Cardiac muscle cell (in vitro differentiated cells and primary cell): Measurements from ENCODE around the gene MRPS15. TPM values are rescaled to one million over a fixed set of nuclear protein-coding genes. Genes with fewer than 3 reads are reported as not detected.
"Not testable (repeated sequence)": the region's sequence is repeated elsewhere in the genome, so short reads cannot be mapped to it uniquely, and the experiment has no call there.

ENCODE experiments used
- DNase-seq, 2 donors: peaks; one replicate each; pipeline versions ENCODE4 v3.0.0 to v3.0.0-alpha.2; 2010 to 2017; ENCODE audit warnings: low read depth in 1 of 2, low spot score in 1 of 2
- H3K27ac ChIP-seq: fragments of 200-600 bp; sonication (generic); 2 replicates; pipeline ENCODE4 v1.5.1; 2016
- H3K27me3 ChIP-seq: fragments of 200-600 bp; sonication (generic); 2 replicates; pipeline ENCODE4 v1.6.0; 2016; ENCODE audit warnings: control low read depth
- H3K36me3 ChIP-seq: fragments of 200-600 bp; sonication (generic); 2 replicates; pipeline ENCODE4 v1.5.1; 2016; ENCODE audit warnings: control low read depth
- H3K4me1 ChIP-seq: fragments of 200-600 bp; sonication (generic); 2 replicates; pipeline ENCODE4 v1.8.1; 2017; ENCODE audit warnings: low read depth, mild to moderate bottlenecking, mixed run types
- H3K4me3 ChIP-seq: fragments of 200-600 bp; sonication (generic); 2 replicates; pipeline ENCODE4 v1.5.1; 2016; ENCODE audit warnings: mild to moderate bottlenecking
- H3K9me3 ChIP-seq: fragments of 200-600 bp; sonication (generic); 2 replicates; pipeline ENCODE4 v1.5.1; 2017; ENCODE audit warnings: low read depth, mild to moderate bottlenecking, control low read depth
- CTCF ChIP-seq: IDR thresholded peaks from 2 replicates; pipeline ENCODE4 v1.5.1; 2012; ENCODE audit warnings: low read depth, mild to moderate bottlenecking, low read length
- polyA plus RNA-seq: library from polyadenylated mRNA; unstranded; fragments of >200 nt; fragmentation: Nextera tagmentation; extraction: Ambion mirVana; gene quantifications from 2 replicates; pipeline ENCODE4 v1.2.1, GENCODE V29; 2016
- total RNA-seq: library from RNA; depleted of rRNA; stranded (reverse); fragments of >200 nt; gene quantifications from 2 replicates; pipeline ENCODE4 v1.2.3, GENCODE V29; 2016

The MRPS15 gene
- total and polyA plus RNA-seq, 2 experiments from 2014 or later = 83.5 to 166 TPM

- Histone ChIP-seq H3K9me3 (no peaks in the 10 kb centered on the region), H3K27ac (peak overlapping the region; percentile 64), H3K4me3 (no peak overlapping the region), H3K4me1 (peaks cover 19% of the 10 kb centered on the region), H3K36me3 (no peaks in the 10 kb centered on the region), H3K27me3 (no peaks in the 10 kb centered on the region)
- no peak for DNase-seq
- no peak for TF ChIP-seq CTCF
Observed at GRCh38 chr1:36481091-36481490, 16.9 kb upstream of the MRPS15 start.

- DNase-seq = no peak
- Histone ChIP-seq H3K27ac (no peak overlapping the region), H3K4me3 (no peak overlapping the region), H3K4me1 (peaks cover 26% of the 10 kb centered on the region), H3K36me3 (no peaks in the 10 kb centered on the region), H3K9me3 (no peaks in the 10 kb centered on the region), H3K27me3 (no peaks in the 10 kb centered on the region)
- TF ChIP-seq CTCF = no peak
Observed at GRCh38 chr1:36480161-36480560, 16.0 kb upstream of the MRPS15 start.

- H3K27me3 ChIP-seq = no peaks in the 10 kb centered on the region
- peaks cover 27% of the 10 kb centered on the region for H3K4me1 ChIP-seq
- no peak overlapping the region for H3K4me3 ChIP-seq
- DNase-seq = no peak
- no peaks in the 10 kb centered on the region for H3K9me3 ChIP-seq
- TF ChIP-seq CTCF = no peak
- no peaks in the 10 kb centered on the region for H3K36me3 ChIP-seq
- no peak overlapping the region for H3K27ac ChIP-seq
Observed at GRCh38 chr1:36479505-36480051, 15.4 kb upstream of the MRPS15 start.

GRCh38 chr1:36477615-36478014, 13.4 kb upstream of the MRPS15 start:
- not testable (repeated sequence) for H3K9me3 ChIP-seq, DNase-seq, H3K36me3 ChIP-seq, H3K27me3 ChIP-seq, H3K4me3 ChIP-seq, H3K27ac ChIP-seq
- peaks cover 24% of the 10 kb centered on the region for H3K4me1 ChIP-seq

GRCh38 chr1:36476945-36477344, 12.8 kb upstream of the MRPS15 start:
- no peak overlapping the region for H3K4me3 ChIP-seq
- DNase-seq = no peak
- H3K36me3 ChIP-seq = no peaks in the 10 kb centered on the region
- H3K4me1 ChIP-seq = peaks cover 18% of the 10 kb centered on the region
- no peak overlapping the region for H3K27ac ChIP-seq
- no peak for TF ChIP-seq CTCF
- no peaks in the 10 kb centered on the region for H3K27me3 ChIP-seq
- no peaks in the 10 kb centered on the region for H3K9me3 ChIP-seq

GRCh38 chr1:36475910-36476604, 11.9 kb upstream of the MRPS15 start:
- H3K36me3 ChIP-seq = no peaks in the 10 kb centered on the region
- no peak overlapping the region for H3K27ac ChIP-seq
- no peak for TF ChIP-seq CTCF
- DNase-seq = no peak
- no peak overlapping the region for H3K4me3 ChIP-seq
- no peaks in the 10 kb centered on the region for H3K27me3 ChIP-seq
- H3K4me1 ChIP-seq = peaks cover 9% of the 10 kb centered on the region
- no peaks in the 10 kb centered on the region for H3K9me3 ChIP-seq
